ENCODE data around the gene MFSD6.

MFSD6 gene

GRCh38 chr2:190454795-190455194, 46.6 kb downstream of the MFSD6 start (continued):
- TF ChIP-seq PRDM10 (tag by site-specific recombination; IDR thresholded peaks at IDR 0.05) (no peak), PRDM6 (tag by site-specific recombination; IDR thresholded peaks at IDR 0.05) (no peak), ZNF214 (tag by site-specific recombination; IDR thresholded peaks at IDR 0.05; ENCODE audit: borderline replicate concordance) (no peak), ZNF114 (tag by site-specific recombination; IDR thresholded peaks at IDR 0.05) (no peak), CTCF (tag by site-specific recombination; IDR thresholded peaks at IDR 0.05) (no peak), ZNF580 (tag by site-specific recombination; IDR thresholded peaks at IDR 0.05) (no peak), ZNF10 (tag by site-specific recombination; IDR thresholded peaks at IDR 0.05) (no peak), MZF1 (tag by site-specific recombination; IDR thresholded peaks at IDR 0.05; ENCODE audit: borderline replicate concordance) (no peak)

- Histone ChIP-seq H3K4me3 (ENCODE audit: low read depth, low read length) (no peak overlapping the region), H3K36me3 (ENCODE audit: control insufficient read depth in 2 of 2, insufficient read depth in 1 of 2, low read length in 2 of 2) (no peaks in the 10 kb centered on the region), H3K4me1 (ENCODE audit: control insufficient read depth, insufficient read depth, low read length) (no peaks in the 10 kb centered on the region), H3K27ac (ENCODE audit: extremely low read depth, low read depth, low read length) (no peak overlapping the region), H3K9me3 (ENCODE audit: control insufficient read depth, insufficient read depth, low read depth, low read length) (no peaks in the 10 kb centered on the region)
- TF ChIP-seq ZIC2 (tag by site-specific recombination; IDR thresholded peaks at IDR 0.05): no peak
- no peak for TF ChIP-seq ZNF585B (tag by site-specific recombination; IDR thresholded peaks at IDR 0.05)
- no peak for TF ChIP-seq ZSCAN16 (tag by site-specific recombination; IDR thresholded peaks at IDR 0.05)
- TF ChIP-seq KLF10 (tag by site-specific recombination; IDR thresholded peaks at IDR 0.05): no peak
- TF ChIP-seq ELK4 (IDR thresholded peaks at IDR 0.05; ENCODE audit: borderline replicate concordance, low read depth, low read length): no peak
- TF ChIP-seq ZBTB48 (tag by site-specific recombination; IDR thresholded peaks at IDR 0.05): no peak
- ChIA-PET POLR2A (no interaction called here), CTCF (no interaction called here)
Observed at GRCh38 chr2:190455358-190456095, 47.4 kb downstream of the MFSD6 start.

GRCh38 chr2:190456833-190457232, 48.7 kb downstream of the MFSD6 start:
- POLR2A ChIA-PET: no interaction called here
- no peaks in the 10 kb centered on the region for H3K9me3 ChIP-seq (ENCODE audit: control insufficient read depth, insufficient read depth, low read depth, low read length)
- CTCF ChIA-PET: no interaction called here

More at GRCh38 chr2:190456833-190457232, 48.7 kb downstream of the MFSD6 start:
- Histone ChIP-seq H3K4me1 (ENCODE audit: control insufficient read depth, insufficient read depth, low read length) (no peaks in the 10 kb centered on the region), H3K36me3 (ENCODE audit: control insufficient read depth in 2 of 2, insufficient read depth in 1 of 2, low read length in 2 of 2) (no peaks in the 10 kb centered on the region), H3K27ac (ENCODE audit: extremely low read depth, low read depth, low read length) (no peak overlapping the region), H3K4me3 (ENCODE audit: low read depth, low read length) (no peak overlapping the region)
- TF ChIP-seq ZNF266 (tag by site-specific recombination; IDR thresholded peaks at IDR 0.05; ENCODE audit: low read depth) (no peak), ZNF623 (tag by site-specific recombination; IDR thresholded peaks at IDR 0.05) (no peak), ZNF558 (tag by site-specific recombination; IDR thresholded peaks at IDR 0.05) (no peak), SP3 (tag by site-specific recombination; IDR thresholded peaks at IDR 0.05) (no peak)
